Keratinocyte (primary cell): ENCODE results near the gene BOC. TPM values are rescaled to one million over a fixed set of nuclear protein-coding genes. Genes with fewer than 3 reads are reported as not detected.

ENCODE experiments used
- DNase-seq: peaks from one replicate; pipeline ENCODE4 v3.0.0-alpha.2; 2011; ENCODE audit warnings: low read depth, missing footprints, low spot score
- FAIRE-seq: peaks from 2 replicates; lab custom pipeline; 2011; peaks lifted over from hg19 to GRCh38; lab: Jason Lieb, UNC
- H2AFZ ChIP-seq: 2 replicates; pipeline ENCODE4 v1.6.0; 2012; ENCODE audit warnings: low read length, control low read depth, inconsistent platforms; ENCODE audit not compliant: control insufficient read depth
- H3K27ac ChIP-seq: 2 replicates; pipeline ENCODE4 v1.5.1; 2011; ENCODE audit warnings: low read length; ENCODE audit not compliant: control insufficient read depth, insufficient read depth
- H3K27me3 ChIP-seq: 3 replicates; pipeline ENCODE4 v1.6.0; 2011; ENCODE audit warnings: low read length; ENCODE audit not compliant: control insufficient read depth, insufficient read depth; ENCODE audit errors: extremely low read depth
- H3K36me3 ChIP-seq, 2 experiments: 2 replicates in 1 of 2; 3 replicates in 1 of 2; pipeline ENCODE4 v1.5.1; 2011; ENCODE audit warnings: low read length in 2 of 2, mild to moderate bottlenecking in 1 of 2; ENCODE audit not compliant: control insufficient read depth in 2 of 2, insufficient read depth in 2 of 2; ENCODE audit errors: extremely low read depth in 1 of 2
- H3K4me1 ChIP-seq: 3 replicates; pipeline ENCODE4 v1.5.1; 2011; ENCODE audit warnings: low read length; ENCODE audit not compliant: control insufficient read depth, insufficient read depth; ENCODE audit errors: extremely low read depth
- H3K4me2 ChIP-seq: 3 replicates; pipeline ENCODE4 v1.6.0; 2011; ENCODE audit warnings: low read depth, low read length; ENCODE audit not compliant: control insufficient read depth, insufficient read depth; ENCODE audit errors: extremely low read depth
- H3K4me3 ChIP-seq, 3 experiments: fragments of 200-600 bp in 1 of 3; sonication (generic) in 1 of 3; 2 replicates in 2 of 3; 3 replicates in 1 of 3; pipeline ENCODE4 v1.5.1; 2011 to 2016; ENCODE audit warnings: low read length in 3 of 3, mild to moderate bottlenecking in 3 of 3, control low read depth in 2 of 3, inconsistent platforms in 1 of 3, low read depth in 1 of 3, mixed read lengths in 1 of 3, mixed run types in 1 of 3, moderate library complexity in 1 of 3; ENCODE audit not compliant: control insufficient read depth in 2 of 3, insufficient read depth in 2 of 3; ENCODE audit errors: extremely low read depth in 1 of 3
- H3K79me2 ChIP-seq: 2 replicates; pipeline ENCODE4 v1.6.0; 2012; ENCODE audit warnings: low read length; ENCODE audit not compliant: control insufficient read depth, insufficient read depth
- H3K9ac ChIP-seq: 3 replicates; pipeline ENCODE4 v1.6.0; 2011; ENCODE audit warnings: low read length; ENCODE audit not compliant: control insufficient read depth, insufficient read depth; ENCODE audit errors: extremely low read depth
- H3K9me1 ChIP-seq: 3 replicates; pipeline ENCODE4 v1.6.0; 2011; ENCODE audit warnings: low read length; ENCODE audit not compliant: control insufficient read depth, insufficient read depth; ENCODE audit errors: extremely low read depth
- H3K9me3 ChIP-seq: 2 replicates; pipeline ENCODE4 v1.5.1; 2012; ENCODE audit warnings: low read depth, low read length; ENCODE audit not compliant: control insufficient read depth
- H4K20me1 ChIP-seq: 3 replicates; pipeline ENCODE4 v1.6.0; 2011; ENCODE audit warnings: low read length; ENCODE audit not compliant: control insufficient read depth, insufficient read depth; ENCODE audit errors: extremely low read depth
- EZH2 ChIP-seq: IDR thresholded peaks from one replicate; pipeline ENCODE4 v1.6.1; 2012; ENCODE audit warnings: inconsistent platforms, mild to moderate bottlenecking, low read length, moderate library complexity
- dilution Hi-C: fragments of 300-500 bp; cut with MboI; formaldehyde crosslinking; loops from one replicate; pipeline ENCODE4 v1.7.0; 2020; ENCODE audit warnings: low sequenced_read_pairs; ENCODE audit not compliant: extremely low pct_ligation_motif_present
- polyA plus RNA-seq, 5 experiments: library from polyadenylated mRNA; depleted of rRNA in 3 of 5; stranded (reverse) in 3 of 5; stranded (forward) in 1 of 5; unstranded in 1 of 5; fragments of >200 nt; gene quantifications; 1 replicate in 1 of 5; 2 replicates in 3 of 5; 3 replicates in 1 of 5; pipeline versions ENCODE4 v1.2.1 to v1.2.3, GENCODE V29; 2011 to 2012; ENCODE audit warnings: missing spikeins in 2 of 5, low read depth in 1 of 5, low replicate concordance in 1 of 5
- TF ChIP-seq, protein P1 (sequence below), 3 experiments: IDR thresholded peaks in 1 of 3; conservative IDR thresholded peaks in 1 of 3; optimal IDR thresholded peaks in 1 of 3; 2 replicates in 2 of 3; 3 replicates in 1 of 3; pipeline versions ENCODE3 to v1.5.1; 2011; ENCODE audit warnings: low read length in 3 of 3, mild to moderate bottlenecking in 3 of 3, moderate library complexity in 2 of 3, control low read depth in 1 of 3, inconsistent platforms in 1 of 3; ENCODE audit not compliant: insufficient read depth in 2 of 3; ENCODE audit errors: extremely low read depth in 1 of 3

Gene BOC
- polyA plus RNA-seq, 1 donor (not counting 4 experiments of a cell fraction or from before 2014, with no cell fraction given): 11.2 TPM

DNA sequence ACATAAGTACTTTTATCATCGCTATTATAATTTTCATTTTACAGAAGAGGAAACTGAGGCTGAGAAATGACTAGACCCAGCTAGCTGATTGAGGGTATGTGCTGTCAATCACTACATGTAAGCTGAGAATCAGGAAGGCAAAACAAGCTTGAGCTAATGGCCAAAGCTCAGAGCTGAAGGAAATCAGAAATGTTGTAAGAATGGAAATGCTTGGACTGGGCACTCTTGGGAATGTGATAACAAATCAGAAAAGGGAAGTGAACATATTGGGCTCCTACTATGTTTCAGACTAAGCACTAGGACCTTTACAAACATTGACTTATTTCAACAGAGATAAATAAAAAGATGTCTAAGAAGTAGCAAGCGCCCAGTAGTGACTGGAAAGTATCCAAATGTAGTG is 33.8 kb upstream of the BOC start:
- Histone ChIP-seq H2AFZ (no peak overlapping the region), H3K9me3 (no peaks in the 10 kb centered on the region), H3K27ac (no peak overlapping the region), H3K9me1 (no peaks in the 10 kb centered on the region), H3K36me3 (no peaks in the 10 kb centered on the region), H3K9ac (no peak overlapping the region), H3K4me3 (no peak overlapping the region), H3K27me3 (no peaks in the 10 kb centered on the region), H3K4me2 (no peak overlapping the region), H3K4me1 (no peaks in the 10 kb centered on the region), H3K79me2 (no peaks in the 10 kb centered on the region), H4K20me1 (no peaks in the 10 kb centered on the region)
- DNase-seq (no peak), FAIRE-seq (no peak)
- dilution Hi-C loops: no loop called here
- no peak for TF ChIP-seq EZH2
- TF ChIP-seq, protein P1, sequence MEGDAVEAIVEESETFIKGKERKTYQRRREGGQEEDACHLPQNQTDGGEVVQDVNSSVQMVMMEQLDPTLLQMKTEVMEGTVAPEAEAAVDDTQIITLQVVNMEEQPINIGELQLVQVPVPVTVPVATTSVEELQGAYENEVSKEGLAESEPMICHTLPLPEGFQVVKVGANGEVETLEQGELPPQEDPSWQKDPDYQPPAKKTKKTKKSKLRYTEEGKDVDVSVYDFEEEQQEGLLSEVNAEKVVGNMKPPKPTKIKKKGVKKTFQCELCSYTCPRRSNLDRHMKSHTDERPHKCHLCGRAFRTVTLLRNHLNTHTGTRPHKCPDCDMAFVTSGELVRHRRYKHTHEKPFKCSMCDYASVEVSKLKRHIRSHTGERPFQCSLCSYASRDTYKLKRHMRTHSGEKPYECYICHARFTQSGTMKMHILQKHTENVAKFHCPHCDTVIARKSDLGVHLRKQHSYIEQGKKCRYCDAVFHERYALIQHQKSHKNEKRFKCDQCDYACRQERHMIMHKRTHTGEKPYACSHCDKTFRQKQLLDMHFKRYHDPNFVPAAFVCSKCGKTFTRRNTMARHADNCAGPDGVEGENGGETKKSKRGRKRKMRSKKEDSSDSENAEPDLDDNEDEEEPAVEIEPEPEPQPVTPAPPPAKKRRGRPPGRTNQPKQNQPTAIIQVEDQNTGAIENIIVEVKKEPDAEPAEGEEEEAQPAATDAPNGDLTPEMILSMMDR (optimal IDR thresholded peaks at IDR 0.05 in 1 of 3, IDR thresholded peaks at IDR 0.05 in 1 of 3, conservative IDR thresholded peaks at IDR 0.05 in 1 of 3; ENCODE audit: extremely low read depth in 1 of 3, insufficient read depth in 2 of 3, low read length in 3 of 3): no peak

DNA sequence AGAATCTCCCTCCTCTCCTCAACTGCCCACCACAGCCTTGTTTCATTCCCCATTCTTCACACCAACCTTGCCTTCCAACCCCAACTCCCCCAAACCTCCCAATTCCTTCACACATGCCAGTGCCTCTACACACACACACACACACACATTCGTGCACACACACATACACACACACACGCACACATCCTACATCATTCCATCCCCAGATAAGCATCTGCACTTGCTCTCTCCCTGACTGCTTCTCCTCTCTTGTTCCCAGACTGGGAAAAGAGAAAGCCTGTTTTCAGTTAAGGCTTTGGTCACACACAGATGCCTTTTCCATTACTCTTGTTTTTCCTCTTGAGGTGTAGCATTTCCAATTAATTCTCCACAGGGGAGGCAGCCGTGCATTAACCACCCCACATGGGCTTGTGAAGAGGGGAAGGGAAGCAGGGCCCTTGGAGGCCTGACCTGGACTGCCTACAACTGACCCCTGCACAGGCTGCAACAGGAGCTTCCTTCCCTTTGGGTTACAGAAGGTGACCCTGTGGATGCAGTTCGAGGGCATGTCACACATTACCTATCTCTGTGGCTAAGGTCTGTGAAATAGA is 32.0 kb upstream of the BOC start:
- H3K27me3 ChIP-seq: no peaks in the 10 kb centered on the region
- H3K36me3 ChIP-seq: no peaks in the 10 kb centered on the region
- H3K9me1 ChIP-seq: no peaks in the 10 kb centered on the region
- FAIRE-seq (no peak), DNase-seq (no peak)
- no peak overlapping the region for H3K4me3 ChIP-seq
- dilution Hi-C loops: no loop called here
- H3K4me1 ChIP-seq: no peaks in the 10 kb centered on the region
- no peak for TF ChIP-seq EZH2
- TF ChIP-seq, protein P1 (optimal IDR thresholded peaks at IDR 0.05 in 1 of 3, IDR thresholded peaks at IDR 0.05 in 1 of 3, conservative IDR thresholded peaks at IDR 0.05 in 1 of 3; ENCODE audit: extremely low read depth in 1 of 3, insufficient read depth in 2 of 3, low read length in 3 of 3): no peak
- no peaks in the 10 kb centered on the region for H3K9me3 ChIP-seq
- no peak overlapping the region for H2AFZ ChIP-seq
- H3K4me2 ChIP-seq: no peak overlapping the region
- no peaks in the 10 kb centered on the region for H3K79me2 ChIP-seq
- H4K20me1 ChIP-seq: no peaks in the 10 kb centered on the region
- H3K27ac ChIP-seq: no peak overlapping the region
- no peak overlapping the region for H3K9ac ChIP-seq
